HEK293 (cell line): ENCODE results near the gene SLC7A6.

Experiments used
- ATF2 ChIP-seq: fragments of 450-650 bp; formaldehyde crosslinking; IDR thresholded peaks from 2 replicates; pipeline ENCODE4 v1.5.1; 2016; ENCODE audit warnings: missing biosample characterization, missing genetic modification characterization, low read depth
- BCL6B ChIP-seq: fragments of 450-650 bp; formaldehyde crosslinking; IDR thresholded peaks from 2 replicates; pipeline ENCODE4 v1.5.1; 2017; ENCODE audit warnings: missing biosample characterization, missing genetic modification characterization
- FEZF1 ChIP-seq: fragments of 450-650 bp; formaldehyde crosslinking; IDR thresholded peaks from 2 replicates; pipeline ENCODE4 v1.5.1; 2016; ENCODE audit warnings: missing biosample characterization, missing genetic modification characterization
- GLIS2 ChIP-seq: fragments of 450-650 bp; formaldehyde crosslinking; IDR thresholded peaks from 2 replicates; pipeline ENCODE4 v1.5.1; 2016; ENCODE audit warnings: missing biosample characterization, missing genetic modification characterization
- KLF17 ChIP-seq: fragments of 450-650 bp; formaldehyde crosslinking; IDR thresholded peaks from 2 replicates; pipeline ENCODE4 v1.5.1; 2016; ENCODE audit warnings: missing biosample characterization, missing genetic modification characterization
- OVOL3 ChIP-seq: fragments of 450-650 bp; formaldehyde crosslinking; IDR thresholded peaks from 2 replicates; pipeline ENCODE4 v1.5.1; 2016; ENCODE audit warnings: missing biosample characterization, missing genetic modification characterization
- SCRT2 ChIP-seq: fragments of 450-650 bp; formaldehyde crosslinking; IDR thresholded peaks from 2 replicates; pipeline ENCODE4 v1.5.1; 2016; ENCODE audit warnings: missing biosample characterization, missing genetic modification characterization
- ZBTB6 ChIP-seq: fragments of 450-650 bp; formaldehyde crosslinking; IDR thresholded peaks from 2 replicates; pipeline ENCODE4 v1.5.1; 2017; ENCODE audit warnings: missing biosample characterization, missing genetic modification characterization
- ZFP41 ChIP-seq: fragments of 450-650 bp; formaldehyde crosslinking; IDR thresholded peaks from 2 replicates; pipeline ENCODE4 v1.5.1; 2016; ENCODE audit warnings: missing biosample characterization, missing genetic modification characterization, borderline replicate concordance
- ZNF114 ChIP-seq: fragments of 450-650 bp; formaldehyde crosslinking; IDR thresholded peaks from 2 replicates; pipeline ENCODE4 v1.5.0; 2017; ENCODE audit warnings: missing biosample characterization, missing genetic modification characterization
- ZNF174 ChIP-seq: fragments of 450-650 bp; formaldehyde crosslinking; IDR thresholded peaks from 2 replicates; pipeline ENCODE4 v1.5.0; 2017; ENCODE audit warnings: missing biosample characterization, mild to moderate bottlenecking, missing genetic modification characterization
- ZNF2 ChIP-seq: fragments of 450-650 bp; formaldehyde crosslinking; IDR thresholded peaks from 2 replicates; pipeline ENCODE4 v1.5.1; 2016; ENCODE audit warnings: missing biosample characterization, missing genetic modification characterization
- ZNF214 ChIP-seq: fragments of 450-650 bp; formaldehyde crosslinking; IDR thresholded peaks from 2 replicates; pipeline ENCODE4 v1.5.1; 2017; ENCODE audit warnings: missing biosample characterization, mild to moderate bottlenecking, missing genetic modification characterization, borderline replicate concordance
- ZNF280C ChIP-seq: fragments of 450-650 bp; formaldehyde crosslinking; IDR thresholded peaks from 2 replicates; pipeline ENCODE4 v1.5.1; 2016; ENCODE audit warnings: missing biosample characterization, missing genetic modification characterization
- ZNF354C ChIP-seq: fragments of 450-650 bp; formaldehyde crosslinking; IDR thresholded peaks from 2 replicates; pipeline ENCODE4 v1.5.1; 2016; ENCODE audit warnings: missing biosample characterization, missing genetic modification characterization, low read depth, borderline replicate concordance
- ZNF571 ChIP-seq: fragments of 450-650 bp; formaldehyde crosslinking; IDR thresholded peaks from 2 replicates; pipeline ENCODE4 v1.5.0; 2017; ENCODE audit warnings: missing biosample characterization, missing genetic modification characterization
- ZNF76 ChIP-seq: fragments of 450-650 bp; formaldehyde crosslinking; IDR thresholded peaks from 2 replicates; pipeline ENCODE4; 2016; ENCODE audit warnings: low read depth, missing biosample characterization, missing genetic modification characterization, borderline replicate concordance
- ZNF830 ChIP-seq: fragments of 450-650 bp; IDR thresholded peaks from 2 replicates; pipeline ENCODE4 v1.5.0; 2018; ENCODE audit warnings: missing biosample characterization, missing genetic modification characterization, low read depth, mild to moderate bottlenecking, moderate library complexity
- ZNF837 ChIP-seq: fragments of 450-650 bp; formaldehyde crosslinking; IDR thresholded peaks from 2 replicates; pipeline ENCODE4 v1.5.1; 2016; ENCODE audit warnings: missing biosample characterization, missing genetic modification characterization
- ZSCAN4 ChIP-seq: fragments of 450-650 bp; formaldehyde crosslinking; IDR thresholded peaks from 2 replicates; pipeline ENCODE4 v1.5.1; 2017; ENCODE audit warnings: missing biosample characterization, missing genetic modification characterization

Gene SLC7A6

GRCh38 chr16:68263559-68264127 is 683 bp upstream of the SLC7A6 start (continued):
- TF ChIP-seq ZNF76 (tag by site-specific recombination) (0 out of 2 replicates have a peak, but pooled peaks have one; percentile 16), ZNF174 (tag by site-specific recombination) (no peak), GLIS2 (tag by site-specific recombination) (peak; percentile 77), ZBTB6 (tag by site-specific recombination) (peak; percentile 93), ZNF114 (tag by site-specific recombination) (no peak), ZNF837 (tag by site-specific recombination) (no peak), ZNF571 (tag by site-specific recombination) (no peak), ZNF830 (tag by site-specific recombination) (no peak), ZSCAN4 (tag by site-specific recombination) (no peak), ZNF354C (tag by site-specific recombination) (no peak), ZNF214 (tag by site-specific recombination) (no peak), BCL6B (tag by site-specific recombination) (peak; percentile 56; the same call in 1 of the 2 replicates), KLF17 (tag by site-specific recombination) (0 out of 2 replicates have a peak, but pooled peaks have one; percentile 36), ZNF280C (tag by site-specific recombination) (no peak), FEZF1 (peak; percentile 50), ZNF2 (no peak), ATF2 (tag by site-specific recombination) (no peak), ZFP41 (tag by site-specific recombination) (no peak), OVOL3 (tag by site-specific recombination) (no peak), SCRT2 (tag by site-specific recombination) (no peak)
- TF ChIP-seq, all 188 proteins: peak for 11
